CD4-positive, alpha-beta T cell treated with Interleukin-15 for 1 hour (primary cell): ENCODE data around the gene OR9A2.
"Not testable (repeated sequence)": the region's sequence is repeated elsewhere in the genome, so short reads cannot be mapped to it uniquely, and the experiment has no call there.

Experiments used
- DNase-seq: peaks from one replicate; pipeline ENCODE4 v3.0.0-alpha.2; 2020

OR9A2 gene

GRCh38 chr7:143015926-143016490, 10.9 kb downstream of the OR9A2 start:
- no peak for DNase-seq

- DNase-seq = peak; percentile 23
Measured at GRCh38 chr7:143015084-143015483, 11.8 kb downstream of the OR9A2 start.

- DNase-seq = no peak
Measured at GRCh38 chr7:143013893-143014292, 13.0 kb downstream of the OR9A2 start.

GRCh38 chr7:143013473-143013872, 13.5 kb downstream of the OR9A2 start:
- DNase-seq = no peak

- DNase-seq = no peak
Measured at GRCh38 chr7:143012409-143012808, 14.5 kb downstream of the OR9A2 start.

- DNase-seq = no peak
Measured at GRCh38 chr7:143012001-143012400, 14.9 kb downstream of the OR9A2 start.

- peak; percentile 77 for DNase-seq
Measured at GRCh38 chr7:143008007-143008901, 18.7 kb downstream of the OR9A2 start.

- no peak for DNase-seq
Measured at GRCh38 chr7:143005632-143006260, 21.2 kb downstream of the OR9A2 start.

GRCh38 chr7:143003393-143004051, 23.4 kb downstream of the OR9A2 start:
- peak; percentile 30 for DNase-seq

- DNase-seq = no peak
Measured at GRCh38 chr7:143002898-143003297, 24.0 kb downstream of the OR9A2 start.

- no peak for DNase-seq
Measured at GRCh38 chr7:143002106-143002505, 24.8 kb downstream of the OR9A2 start.

- no peak for DNase-seq
Measured at GRCh38 chr7:143000648-143001047, 26.3 kb downstream of the OR9A2 start.

GRCh38 chr7:142999793-143000192, 27.1 kb downstream of the OR9A2 start:
- DNase-seq = no peak

GRCh38 chr7:142998966-142999365, 28.0 kb downstream of the OR9A2 start:
- DNase-seq = no peak

GRCh38 chr7:142997456-142997989, 29.4 kb downstream of the OR9A2 start:
- DNase-seq = no peak

GRCh38 chr7:142992427-142992826, 34.5 kb downstream of the OR9A2 start:
- no peak for DNase-seq

GRCh38 chr7:142984297-142984696, 42.6 kb downstream of the OR9A2 start:
- no peak for DNase-seq

GRCh38 chr7:142983825-142984224, 43.1 kb downstream of the OR9A2 start:
- DNase-seq = no peak

GRCh38 chr7:142978402-142978801, 48.5 kb downstream of the OR9A2 start:
- not testable (repeated sequence) for DNase-seq
